IPS-18c (cell line): ENCODE data around the gene CPED1.
"Not testable (repeated sequence)": the region's sequence is repeated elsewhere in the genome, so short reads cannot be mapped to it uniquely, and the experiment has no call there.

Experiments
- H3K4me3 ChIP-seq: 2 replicates; pipeline ENCODE4 v1.7.0; 2013; ENCODE audit warnings: low read depth, mild to moderate bottlenecking, low read length, moderate library complexity; ENCODE audit not compliant: insufficient read depth
- H3K9me3 ChIP-seq: one replicate; pipeline ENCODE4 v1.6.1; 2013; ENCODE audit warnings: mild to moderate bottlenecking, low read length, moderate library complexity; ENCODE audit not compliant: control insufficient read depth, insufficient read depth

Gene CPED1

GRCh38 chr7:121003986-121004685, 15.6 kb downstream of the CPED1 start:
- H3K4me3 ChIP-seq: no peak overlapping the region
- no peaks in the 10 kb centered on the region for H3K9me3 ChIP-seq

- H3K9me3 ChIP-seq, H3K4me3 ChIP-seq: not testable (repeated sequence)
Observed at GRCh38 chr7:121005058-121005457, 16.5 kb downstream of the CPED1 start.

DNA sequence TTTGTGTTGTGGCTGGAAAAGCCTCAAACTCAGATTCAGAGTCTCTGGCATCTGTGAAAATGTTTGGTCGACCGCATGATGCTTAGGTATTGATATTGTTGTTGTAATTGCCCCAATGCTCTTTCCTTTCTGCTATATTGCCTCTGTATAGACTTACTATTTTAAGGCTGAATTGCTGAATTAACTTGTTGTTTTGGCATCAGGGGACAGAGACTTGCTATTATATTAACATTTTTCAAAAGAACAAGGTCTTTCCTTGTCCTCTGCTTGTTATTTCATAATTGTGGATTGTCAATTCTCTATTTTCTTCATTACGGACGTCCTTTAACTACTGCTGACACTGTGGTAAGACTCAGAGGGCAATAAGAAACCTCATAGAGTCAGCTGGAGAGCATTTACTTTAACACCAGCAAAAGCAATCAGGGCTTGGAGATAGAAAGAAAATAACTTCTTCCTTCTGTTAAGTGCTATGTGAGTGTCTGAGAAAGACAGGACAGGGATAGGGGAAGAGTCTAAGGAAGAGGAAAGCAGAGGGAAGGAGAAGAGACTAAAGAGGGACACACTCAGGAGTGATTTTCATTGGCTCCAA, 17.6 kb downstream of the CPED1 start:
- Histone ChIP-seq H3K9me3 (no peaks in the 10 kb centered on the region), H3K4me3 (no peak overlapping the region)

- no peak overlapping the region for H3K4me3 ChIP-seq
- H3K9me3 ChIP-seq: no peaks in the 10 kb centered on the region
Observed at GRCh38 chr7:121006711-121007315, 18.3 kb downstream of the CPED1 start.

DNA sequence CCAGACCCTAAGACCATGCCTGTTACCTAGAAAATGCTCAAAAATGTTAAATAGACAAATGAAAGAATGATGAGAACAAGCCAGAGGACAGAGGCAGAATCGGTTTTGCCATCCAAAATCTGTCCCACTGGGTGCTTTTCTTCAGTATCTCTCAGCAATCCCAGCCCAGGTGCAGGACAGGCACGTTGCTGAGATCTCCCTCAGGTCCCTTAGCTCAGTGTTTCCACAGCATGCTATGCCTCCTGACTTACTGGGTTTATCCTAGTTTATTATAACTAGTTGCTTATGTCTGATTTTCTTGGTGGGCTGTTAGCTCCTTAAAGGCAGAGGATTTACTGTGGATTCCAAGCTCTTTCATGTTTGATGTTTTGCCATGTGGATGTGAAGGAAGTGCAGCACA, 20.3 kb downstream of the CPED1 start:
- H3K9me3 ChIP-seq: no peaks in the 10 kb centered on the region
- no peak overlapping the region for H3K4me3 ChIP-seq

DNA sequence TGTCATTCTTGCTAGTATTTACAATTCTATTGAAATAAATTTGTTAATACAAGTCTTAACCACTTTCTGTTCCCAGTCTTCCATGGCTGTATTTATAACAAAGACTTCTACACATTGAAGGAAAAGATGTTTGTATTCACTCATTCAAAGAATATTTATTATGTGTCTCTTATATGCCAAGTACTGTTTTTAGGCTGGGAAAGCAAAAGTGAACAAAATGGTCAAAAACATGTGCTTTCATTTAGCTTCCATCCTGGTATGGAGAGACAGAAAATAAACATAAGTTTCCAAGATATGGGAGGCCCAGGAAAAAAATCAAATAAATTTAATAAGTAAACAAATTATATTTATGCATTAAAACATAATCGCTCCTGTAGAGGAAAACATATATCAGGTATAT, 22.9 kb downstream of the CPED1 start:
- no peak overlapping the region for H3K4me3 ChIP-seq
- H3K9me3 ChIP-seq: no peaks in the 10 kb centered on the region

- H3K9me3 ChIP-seq: no peaks in the 10 kb centered on the region
- no peak overlapping the region for H3K4me3 ChIP-seq
Observed at GRCh38 chr7:121012170-121012874, 23.8 kb downstream of the CPED1 start.

- Histone ChIP-seq H3K4me3 (no peak overlapping the region), H3K9me3 (no peaks in the 10 kb centered on the region)
Observed at GRCh38 chr7:121012919-121013318, 24.4 kb downstream of the CPED1 start.

- Histone ChIP-seq H3K4me3 (no peak overlapping the region), H3K9me3 (no peaks in the 10 kb centered on the region)
Observed at GRCh38 chr7:121015560-121015959, 27.0 kb downstream of the CPED1 start.

DNA sequence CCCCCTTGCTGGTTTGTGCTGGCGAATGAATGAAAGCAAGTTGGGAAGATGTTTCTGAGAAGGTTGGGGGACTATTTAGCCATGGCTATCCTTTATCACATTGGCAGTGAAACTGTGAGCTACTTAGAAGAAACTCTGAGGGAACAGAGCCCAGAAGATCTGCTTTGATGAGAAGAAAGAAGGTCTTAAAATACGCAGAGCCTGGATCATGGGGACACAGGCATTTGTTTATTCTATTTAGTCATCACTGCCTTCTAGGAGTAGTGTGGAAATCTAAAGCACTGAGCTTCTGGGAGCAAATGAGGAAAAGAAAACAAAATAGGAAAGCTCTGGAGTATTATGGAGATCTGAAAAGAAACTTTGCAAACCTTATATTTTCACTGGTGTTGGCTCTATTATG, 28.5 kb downstream of the CPED1 start:
- Histone ChIP-seq H3K4me3 (no peak overlapping the region), H3K9me3 (no peaks in the 10 kb centered on the region)

DNA sequence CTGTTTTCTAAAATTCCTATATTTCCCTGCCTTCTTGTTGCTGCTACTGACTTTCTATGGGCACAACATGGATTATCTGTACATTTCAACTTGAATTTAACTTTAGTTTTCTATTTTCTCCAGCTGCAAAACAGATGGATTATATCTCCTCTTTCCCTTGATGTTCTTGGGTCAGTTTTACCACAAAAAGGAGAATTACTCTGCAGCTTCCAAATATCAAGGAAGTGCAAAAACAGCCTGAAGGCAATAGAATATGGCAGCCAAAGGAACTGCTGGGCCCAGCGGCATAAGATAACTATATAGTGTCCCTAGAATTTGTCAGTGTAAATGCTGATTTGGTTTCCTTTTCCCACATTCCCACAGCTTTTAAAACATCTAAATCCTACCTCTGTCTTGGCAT, 29.1 kb downstream of the CPED1 start:
- Histone ChIP-seq H3K4me3 (no peak overlapping the region), H3K9me3 (no peaks in the 10 kb centered on the region)

GRCh38 chr7:121019018-121019417, 30.5 kb downstream of the CPED1 start:
- no peaks in the 10 kb centered on the region for H3K9me3 ChIP-seq
- H3K4me3 ChIP-seq: no peak overlapping the region

DNA sequence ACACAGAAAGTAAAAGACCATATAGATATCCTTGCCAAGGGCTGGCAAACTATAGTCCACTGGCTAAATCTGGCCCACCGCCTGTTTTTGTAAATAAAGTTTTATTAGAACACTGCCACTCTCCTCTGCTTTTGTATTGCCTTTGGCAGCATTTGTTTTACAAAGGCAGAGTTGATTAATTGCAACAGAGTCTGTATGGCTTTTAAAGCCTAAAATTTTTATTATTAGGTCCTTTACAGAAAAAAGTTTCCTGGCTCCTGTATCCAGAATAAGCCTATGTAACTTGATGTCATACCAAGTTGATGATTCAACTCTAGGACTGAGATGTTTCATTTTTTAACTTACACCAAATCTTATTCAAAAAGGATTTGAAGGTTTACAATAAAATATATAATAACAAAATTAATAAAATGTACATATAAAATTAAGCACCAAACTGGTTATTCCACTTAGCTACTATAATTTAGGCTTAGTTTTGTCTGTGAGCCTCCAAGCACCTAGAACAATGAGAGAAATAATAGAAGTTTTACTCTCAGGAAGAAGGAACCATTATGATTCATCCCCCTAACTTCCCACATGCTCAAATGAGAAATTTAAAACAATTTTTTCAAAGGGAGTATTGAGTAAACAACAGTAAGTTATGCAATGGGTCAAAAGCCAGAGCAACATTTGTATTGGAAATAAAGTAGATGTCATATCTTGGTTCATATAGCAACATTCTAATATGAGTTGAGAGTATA, 31.9 kb downstream of the CPED1 start:
- H3K4me3 ChIP-seq: no peak overlapping the region
- no peaks in the 10 kb centered on the region for H3K9me3 ChIP-seq

DNA sequence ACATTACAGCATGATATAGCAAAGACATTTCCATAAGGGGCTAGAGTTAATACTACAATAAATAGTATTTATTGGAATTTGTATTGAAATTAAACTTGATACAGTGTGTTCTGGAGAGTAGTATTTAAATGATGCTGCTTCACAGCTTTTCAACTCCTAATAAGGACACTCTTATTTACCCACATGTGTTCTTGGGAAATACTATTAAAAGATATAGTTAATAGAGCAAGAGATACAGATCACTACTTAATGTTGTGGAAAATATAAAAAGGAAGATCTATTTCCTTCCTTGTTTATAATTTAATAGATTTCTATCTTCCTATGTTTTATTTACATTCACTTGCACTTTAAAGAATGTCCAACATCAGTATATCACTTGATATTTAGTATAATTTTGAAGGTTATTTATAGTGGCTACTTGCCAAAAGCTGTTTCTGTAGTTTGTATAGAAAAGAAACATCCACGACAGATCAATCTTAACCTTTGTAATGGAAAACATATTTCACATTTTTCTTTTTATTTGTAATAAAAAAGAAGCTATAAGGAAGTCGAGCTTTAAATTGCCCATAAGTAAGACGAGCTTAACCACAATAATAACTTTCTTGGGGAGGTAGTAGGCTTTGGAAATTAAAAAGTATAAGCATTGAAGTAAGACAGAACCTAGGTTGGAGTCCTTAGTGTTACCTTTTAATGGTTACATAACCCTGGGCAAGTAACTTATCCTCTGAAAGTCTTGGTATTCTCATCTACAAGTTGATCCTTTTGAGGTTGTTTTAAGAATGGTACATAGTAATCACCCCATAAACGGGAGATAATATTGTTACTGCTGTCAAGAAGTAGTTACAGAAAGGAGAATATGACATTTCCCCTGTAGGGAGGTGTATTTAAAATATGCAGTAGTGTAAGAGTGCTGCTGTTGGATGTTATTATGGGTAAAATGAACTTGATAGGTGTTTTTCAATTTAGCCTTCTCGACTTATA, 32.8 kb downstream of the CPED1 start:
- Histone ChIP-seq H3K4me3 (no peak overlapping the region), H3K9me3 (no peaks in the 10 kb centered on the region)

DNA sequence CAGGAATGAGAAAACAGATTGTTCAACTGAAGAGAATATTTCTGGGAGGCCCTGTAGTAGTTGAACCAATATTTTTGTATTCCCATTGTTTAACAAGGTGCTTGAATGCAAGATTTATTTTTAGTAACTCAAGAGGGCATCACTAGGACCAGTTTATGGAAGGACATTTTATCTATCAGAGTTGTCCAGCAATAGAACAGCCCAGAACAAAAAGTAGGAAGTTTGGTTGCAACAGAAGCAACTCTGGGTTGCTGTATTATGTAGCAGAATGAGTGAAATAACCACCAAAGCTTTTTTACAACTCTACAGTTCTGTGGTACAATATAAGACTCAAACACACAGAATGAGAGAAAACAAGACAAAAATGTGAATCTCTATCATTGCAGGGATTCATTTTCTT, 34.7 kb downstream of the CPED1 start:
- H3K4me3 ChIP-seq: no peak overlapping the region

GRCh38 chr7:121023683-121024511, 35.4 kb downstream of the CPED1 start:
- Histone ChIP-seq H3K4me3 (no peak overlapping the region), H3K9me3 (no peaks in the 10 kb centered on the region)

More for the DNA sequence above, 34.7 kb downstream of the CPED1 start:
- no peaks in the 10 kb centered on the region for H3K9me3 ChIP-seq
